ENCODE measurements around the gene CMSS1. TPM values are rescaled to one million over a fixed set of nuclear protein-coding genes. Genes with fewer than 3 reads are reported as not detected.

CMSS1 gene
- total and polyA plus RNA-seq, 2 of the 13 experiments (the other 11 are each of a cell fraction or from before 2014, with no cell fraction given): 6.4 to 48.7 TPM

DNA sequence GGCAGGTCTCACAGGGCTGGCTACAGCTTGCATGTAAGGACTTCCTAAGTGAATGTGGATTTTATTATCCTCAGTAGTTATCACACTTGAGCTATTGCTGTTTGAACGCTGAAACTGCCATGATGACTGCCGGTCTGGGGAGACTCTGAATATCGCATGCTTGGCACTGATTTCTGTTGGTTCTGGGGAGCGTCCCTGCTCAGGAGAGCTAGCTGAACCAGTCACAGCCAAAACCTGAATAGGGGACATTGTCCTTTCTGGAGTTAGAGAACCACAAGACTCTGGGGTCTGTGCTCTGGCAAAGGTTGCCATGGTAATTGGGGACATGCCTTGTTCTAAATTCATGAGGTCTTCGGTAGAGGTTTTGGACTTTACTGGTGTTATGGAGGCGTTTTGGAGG is 30.8 kb downstream of the CMSS1 start:
- BruUV-seq (replicated peaks): no TSS peak
- H3K27me3 ChIP-seq (ENCODE audit: control insufficient read depth in 1 of 2, insufficient read depth in 2 of 2, low read length in 2 of 2): no peaks in the 10 kb centered on the region
- H3K9me3 ChIP-seq (ENCODE audit: low read length): no peaks in the 10 kb centered on the region
- H3K36me3 ChIP-seq (replicated peaks in 1 of 2; ENCODE audit: control insufficient read depth in 1 of 2, insufficient read depth in 2 of 2, low read length in 2 of 2): peaks cover 14 to 23% of the 10 kb centered on the region in 2 experiments
- CTCF ChIA-PET (ENCODE audit: low intra/inter-chr PET ratio, low total read pairs): no interaction called here
- peaks cover 27% of the 10 kb centered on the region for H3K4me1 ChIP-seq (ENCODE audit: insufficient read depth, low read length)
- no peak overlapping the region for H2AFZ ChIP-seq (ENCODE audit: low read length)
- DNase-seq (ENCODE audit: low spot score): no peak
- H4K20me1 ChIP-seq (ENCODE audit: insufficient read depth, low read length): peaks cover 24% of the 10 kb centered on the region
- H3K9ac ChIP-seq (ENCODE audit: insufficient read depth, low read depth, low read length): no peak overlapping the region
- POLR2A ChIA-PET: no interaction called here
- H3K4me3 ChIP-seq (replicated peaks in 1 of 3; ENCODE audit: insufficient read depth in 1 of 3, low read depth in 2 of 3, low read length in 3 of 3): no peak overlapping the region
- no peak overlapping the region for H3K4me2 ChIP-seq (ENCODE audit: low read depth, low read length)
- 100% methylated on average over 5 of the region's 6 CpGs for WGBS (ENCODE audit: low lambda C conversion rate)
- peaks cover 15% of the 10 kb centered on the region for H3K79me2 ChIP-seq (ENCODE audit: insufficient read depth, low read length)
- no peak overlapping the region for H3K27ac ChIP-seq (ENCODE audit: extremely low read length, insufficient read depth, low read length)
- ATAC-seq: no peak; the same call in 2 of the 3 replicates
- intact Hi-C loops (cut with micrococcal nuclease; ENCODE audit: unreplicated experiment) (no loop called here), in situ Hi-C loops (cut with HindIII; ENCODE audit: extremely low pct_ligation_motif_present, low pct_unique_long_range_greater_than_20kb) (loop anchor here (25.0 kb wide), 1 partner anchor 739 kb away; no protein-coding TSS in a partner anchor)
- FAIRE-seq: no peak
- TF ChIP-seq NPAS2 (CRISPR knock-in tag; IDR thresholded peaks at IDR 0.05; ENCODE audit: borderline replicate concordance) (no peak), HDAC6 (IDR thresholded peaks at IDR 0.05; ENCODE audit: low read depth, low read length) (no peak), KDM6A (CRISPR knock-in tag; IDR thresholded peaks at IDR 0.05; ENCODE audit: low read depth) (no peak), AGO2 (optimal IDR thresholded peaks at IDR 0.05; ENCODE audit: low read depth, low read length) (peak; percentile 59), SSRP1 (CRISPR knock-in tag; IDR thresholded peaks at IDR 0.05) (peak; percentile 5; the same call in 1 of the 2 replicates), ZNF615 (CRISPR knock-in tag; IDR thresholded peaks at IDR 0.05; ENCODE audit: borderline replicate concordance) (no peak), MAFF (IDR thresholded peaks at IDR 0.05; ENCODE audit: low read depth, low read length) (no peak), GABPA (IDR thresholded peaks at IDR 0.05; ENCODE audit: low read depth, low read length) (no peak), GABPA (CRISPR knock-in tag; IDR thresholded peaks at IDR 0.05; ENCODE audit: low read depth) (0 out of 2 replicates have a peak, but pooled peaks have one; percentile 7), PLRG1 (conservative IDR thresholded peaks at IDR 0.05) (no peak), ZNF235 (CRISPR knock-in tag; IDR thresholded peaks at IDR 0.05; ENCODE audit: borderline replicate concordance) (no peak), KLF6 (CRISPR knock-in tag; IDR thresholded peaks at IDR 0.05) (peak; percentile 35; the same call in 1 of the 2 replicates), ZNF124 (CRISPR knock-in tag; IDR thresholded peaks at IDR 0.05) (no peak), CC2D1A (CRISPR knock-in tag; IDR thresholded peaks at IDR 0.05) (no peak), RAD21 (CRISPR knock-in tag; IDR thresholded peaks at IDR 0.05) (no peak), MEIS2 (CRISPR knock-in tag; IDR thresholded peaks at IDR 0.05) (no peak)
- TF ChIP-seq, protein P1, sequence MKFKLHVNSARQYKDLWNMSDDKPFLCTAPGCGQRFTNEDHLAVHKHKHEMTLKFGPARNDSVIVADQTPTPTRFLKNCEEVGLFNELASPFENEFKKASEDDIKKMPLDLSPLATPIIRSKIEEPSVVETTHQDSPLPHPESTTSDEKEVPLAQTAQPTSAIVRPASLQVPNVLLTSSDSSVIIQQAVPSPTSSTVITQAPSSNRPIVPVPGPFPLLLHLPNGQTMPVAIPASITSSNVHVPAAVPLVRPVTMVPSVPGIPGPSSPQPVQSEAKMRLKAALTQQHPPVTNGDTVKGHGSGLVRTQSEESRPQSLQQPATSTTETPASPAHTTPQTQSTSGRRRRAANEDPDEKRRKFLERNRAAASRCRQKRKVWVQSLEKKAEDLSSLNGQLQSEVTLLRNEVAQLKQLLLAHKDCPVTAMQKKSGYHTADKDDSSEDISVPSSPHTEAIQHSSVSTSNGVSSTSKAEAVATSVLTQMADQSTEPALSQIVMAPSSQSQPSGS (CRISPR knock-in tag; IDR thresholded peaks at IDR 0.05): 0 out of 2 replicates have a peak, but pooled peaks have one; percentile 13
- TF ChIP-seq, protein P2, sequence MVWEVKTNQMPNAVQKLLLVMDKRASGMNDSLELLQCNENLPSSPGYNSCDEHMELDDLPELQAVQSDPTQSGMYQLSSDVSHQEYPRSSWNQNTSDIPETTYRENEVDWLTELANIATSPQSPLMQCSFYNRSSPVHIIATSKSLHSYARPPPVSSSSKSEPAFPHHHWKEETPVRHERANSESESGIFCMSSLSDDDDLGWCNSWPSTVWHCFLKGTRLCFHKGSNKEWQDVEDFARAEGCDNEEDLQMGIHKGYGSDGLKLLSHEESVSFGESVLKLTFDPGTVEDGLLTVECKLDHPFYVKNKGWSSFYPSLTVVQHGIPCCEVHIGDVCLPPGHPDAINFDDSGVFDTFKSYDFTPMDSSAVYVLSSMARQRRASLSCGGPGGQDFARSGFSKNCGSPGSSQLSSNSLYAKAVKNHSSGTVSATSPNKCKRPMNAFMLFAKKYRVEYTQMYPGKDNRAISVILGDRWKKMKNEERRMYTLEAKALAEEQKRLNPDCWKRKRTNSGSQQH (CRISPR knock-in tag; IDR thresholded peaks at IDR 0.05; ENCODE audit: low read depth): no peak

Data from HepG2 (cell line).